IgD-negative memory B cell (primary cell): ENCODE measurements around the gene ATXN7L3. TPM values are rescaled to one million over a fixed set of nuclear protein-coding genes. Genes with fewer than 3 reads are reported as not detected.

ENCODE experiments used
- H3K27ac Mint-ChIP-seq, 3 donors: one replicate each; pipeline ENCODE4 v1.8.0; 2020 to 2022; ENCODE audit warnings: mild to moderate bottlenecking in 3 of 3, mixed read lengths in 3 of 3, moderate library complexity in 1 of 3
- H3K27me3 Mint-ChIP-seq: one replicate; pipeline ENCODE4 v1.8.0; 2021; ENCODE audit warnings: mixed read lengths
- H3K36me3 Mint-ChIP-seq: one replicate; pipeline ENCODE4 v1.8.0; 2020; ENCODE audit warnings: mild to moderate bottlenecking, mixed read lengths
- H3K4me1 Mint-ChIP-seq, 3 donors: one replicate each; pipeline ENCODE4 v1.8.0; 2020 to 2022; ENCODE audit warnings: mixed read lengths in 3 of 3, mild to moderate bottlenecking in 1 of 3
- H3K4me3 Mint-ChIP-seq, 4 donors: one replicate each; pipeline ENCODE4 v1.8.0; 2020 to 2022; ENCODE audit warnings: mild to moderate bottlenecking in 4 of 4, mixed read lengths in 4 of 4, moderate library complexity in 3 of 4
- H3K9me3 Mint-ChIP-seq, 3 donors: one replicate each; pipeline ENCODE4 v1.8.0; 2020 to 2021; ENCODE audit warnings: mixed read lengths in 3 of 3, mild to moderate bottlenecking in 1 of 3
- polyA plus RNA-seq: library from polyadenylated mRNA; unstranded; fragments of 300-500 nt; fragmentation: Illumina TruSeq; gene quantifications from one replicate; pipeline ENCODE4 v1.2.3, GENCODE V29; 2021

Gene ATXN7L3
- polyA plus RNA-seq, 1 donor from 2014 or later, result 15.4 TPM

- H3K4me1 Mint-ChIP-seq, result peaks cover 0 to 5% (median 4%) of the 10 kb centered on the region in 3 donors
- H3K27ac Mint-ChIP-seq, result no peak overlapping the region
- H3K4me3 Mint-ChIP-seq, result no peak overlapping the region
- no peaks in the 10 kb centered on the region for H3K27me3 Mint-ChIP-seq
- H3K36me3 Mint-ChIP-seq, result peaks cover 2% of the 10 kb centered on the region
- no peaks in the 10 kb centered on the region for H3K9me3 Mint-ChIP-seq
Observed at GRCh38 chr17:44178133-44178532, 21.6 kb downstream of the ATXN7L3 start.

- peaks cover 2% of the 10 kb centered on the region for H3K36me3 Mint-ChIP-seq
- H3K4me1 Mint-ChIP-seq, result peaks cover 0 to 5% (median 4%) of the 10 kb centered on the region in 3 donors
- no peak overlapping the region for H3K4me3 Mint-ChIP-seq
- H3K27me3 Mint-ChIP-seq, result no peaks in the 10 kb centered on the region
- H3K27ac Mint-ChIP-seq, result peak overlapping the region in 1 of 3 donors; percentile 71
- H3K9me3 Mint-ChIP-seq, result no peaks in the 10 kb centered on the region
Observed at GRCh38 chr17:44177640-44178039, 22.0 kb downstream of the ATXN7L3 start.

- Mint-ChIP-seq H3K27ac (no peak overlapping the region), H3K36me3 (peaks cover 2% of the 10 kb centered on the region), H3K4me1 (peaks cover 0 to 4% (median 3%) of the 10 kb centered on the region in 3 donors), H3K4me3 (no peak overlapping the region), H3K9me3 (no peaks in the 10 kb centered on the region), H3K27me3 (no peaks in the 10 kb centered on the region)
Observed at GRCh38 chr17:44176671-44177501, 22.8 kb downstream of the ATXN7L3 start.

- Mint-ChIP-seq H3K27me3 (no peaks in the 10 kb centered on the region), H3K4me3 (no peak overlapping the region), H3K27ac (no peak overlapping the region), H3K9me3 (no peaks in the 10 kb centered on the region), H3K4me1 (peaks cover 0 to 4% (median 0%) of the 10 kb centered on the region in 3 donors), H3K36me3 (no peaks in the 10 kb centered on the region)
Observed at GRCh38 chr17:44176257-44176656, 23.4 kb downstream of the ATXN7L3 start.

GRCh38 chr17:44174427-44174826 lies 25.3 kb downstream of the ATXN7L3 start:
- no peak overlapping the region for H3K4me3 Mint-ChIP-seq
- no peak overlapping the region for H3K27ac Mint-ChIP-seq

GRCh38 chr17:44171931-44172455 lies 27.7 kb downstream of the ATXN7L3 start:
- Mint-ChIP-seq H3K27me3 (no peaks in the 10 kb centered on the region), H3K36me3 (no peaks in the 10 kb centered on the region), H3K9me3 (no peaks in the 10 kb centered on the region), H3K27ac (no peak overlapping the region), H3K4me3 (no peak overlapping the region), H3K4me1 (peaks cover 0 to 11% (median 2%) of the 10 kb centered on the region in 3 donors)

More at GRCh38 chr17:44174427-44174826, 25.3 kb downstream of the ATXN7L3 start:
- H3K4me1 Mint-ChIP-seq, result peaks cover 0 to 7% (median 2%) of the 10 kb centered on the region in 3 donors
- H3K9me3 Mint-ChIP-seq, result no peaks in the 10 kb centered on the region
- no peaks in the 10 kb centered on the region for H3K27me3 Mint-ChIP-seq
- H3K36me3 Mint-ChIP-seq, result no peaks in the 10 kb centered on the region

GRCh38 chr17:44170499-44171201 lies 29.0 kb downstream of the ATXN7L3 start, which contains the start of gene ASB16:
Gene ASB16 (plus strand): TSS chr17:44170704. CDS start chr17:44170790, 86 bp downstream.
- H3K4me1 Mint-ChIP-seq, result peaks cover 0 to 10% (median 2%) of the 10 kb centered on the region in 3 donors
- H3K36me3 Mint-ChIP-seq, result peaks cover 2% of the 10 kb centered on the region
- no peak within 1 kb of the TSS for H3K27ac Mint-ChIP-seq
- H3K9me3 Mint-ChIP-seq, result no peaks in the 10 kb centered on the region
- H3K27me3 Mint-ChIP-seq, result no peaks in the 10 kb centered on the region
- H3K4me3 Mint-ChIP-seq, result no peak within 1 kb of the TSS

- H3K27me3 Mint-ChIP-seq, result no peaks in the 10 kb centered on the region
- H3K4me1 Mint-ChIP-seq, result peaks cover 0 to 7% (median 2%) of the 10 kb centered on the region in 3 donors
- H3K9me3 Mint-ChIP-seq, result no peaks in the 10 kb centered on the region
- H3K27ac Mint-ChIP-seq, result no peak overlapping the region
- no peak overlapping the region for H3K4me3 Mint-ChIP-seq
- H3K36me3 Mint-ChIP-seq, result peaks cover 2% of the 10 kb centered on the region
Observed at GRCh38 chr17:44170135-44170498, 29.6 kb downstream of the ATXN7L3 start.

GRCh38 chr17:44167181-44167861 lies 32.4 kb downstream of the ATXN7L3 start:
- no peak overlapping the region for H3K4me3 Mint-ChIP-seq
- H3K27me3 Mint-ChIP-seq, result no peaks in the 10 kb centered on the region
- H3K36me3 Mint-ChIP-seq, result peaks cover 2% of the 10 kb centered on the region
- H3K4me1 Mint-ChIP-seq, result peaks cover 0 to 7% (median 2%) of the 10 kb centered on the region in 3 donors
- no peaks in the 10 kb centered on the region for H3K9me3 Mint-ChIP-seq
- H3K27ac Mint-ChIP-seq, result no peak overlapping the region

- Mint-ChIP-seq H3K27ac (no peak overlapping the region), H3K4me1 (peaks cover 0 to 4% (median 0%) of the 10 kb centered on the region in 3 donors), H3K36me3 (peaks cover 2% of the 10 kb centered on the region), H3K27me3 (no peaks in the 10 kb centered on the region), H3K9me3 (no peaks in the 10 kb centered on the region), H3K4me3 (no peak overlapping the region)
Observed at GRCh38 chr17:44164476-44164875, 35.2 kb downstream of the ATXN7L3 start.

GRCh38 chr17:44159519-44160210 lies 40.0 kb downstream of the ATXN7L3 start:
- Mint-ChIP-seq H3K4me3 (peak overlapping the region in 1 of 4 donors; percentile 39), H3K9me3 (no peaks in the 10 kb centered on the region), H3K27me3 (no peaks in the 10 kb centered on the region), H3K36me3 (peaks cover 1% of the 10 kb centered on the region), H3K4me1 (no peaks in the 10 kb centered on the region), H3K27ac (no peak overlapping the region)

- Mint-ChIP-seq H3K9me3 (no peaks in the 10 kb centered on the region), H3K4me1 (no peaks in the 10 kb centered on the region), H3K4me3 (no peak overlapping the region), H3K36me3 (peaks cover 1% of the 10 kb centered on the region), H3K27ac (no peak overlapping the region), H3K27me3 (no peaks in the 10 kb centered on the region)
Observed at GRCh38 chr17:44155488-44155887, 44.2 kb downstream of the ATXN7L3 start.

GRCh38 chr17:44152875-44153274 lies 46.8 kb downstream of the ATXN7L3 start:
- Mint-ChIP-seq H3K4me1 (peaks cover 0 to 2% (median 0%) of the 10 kb centered on the region in 3 donors), H3K36me3 (no peaks in the 10 kb centered on the region), H3K27me3 (no peaks in the 10 kb centered on the region), H3K9me3 (no peaks in the 10 kb centered on the region), H3K4me3 (no peak overlapping the region), H3K27ac (peak overlapping the region in 1 of 3 donors; percentile 16)

- Mint-ChIP-seq H3K4me3 (no peak overlapping the region), H3K9me3 (no peaks in the 10 kb centered on the region), H3K27me3 (no peaks in the 10 kb centered on the region), H3K4me1 (peaks cover 0 to 2% (median 0%) of the 10 kb centered on the region in 3 donors), H3K36me3 (no peaks in the 10 kb centered on the region), H3K27ac (no peak overlapping the region)
Observed at GRCh38 chr17:44149750-44150329, 49.8 kb downstream of the ATXN7L3 start.
